ENCODE data around the gene PLEKHB2. TPM values are rescaled to one million over a fixed set of nuclear protein-coding genes. Genes with fewer than 3 reads are reported as not detected.
A peak's percentile ranks its signal among the peaks of the same experiment; 100 is the strongest.
"Not testable (repeated sequence)": the region's sequence is repeated elsewhere in the genome, so short reads cannot be mapped to it uniquely, and the experiment has no call there.

The PLEKHB2 gene
- polyA plus RNA-seq, 2 of the 4 experiments (the other 2 are of a cell fraction), result 57.5 to 76.6 TPM

DNA sequence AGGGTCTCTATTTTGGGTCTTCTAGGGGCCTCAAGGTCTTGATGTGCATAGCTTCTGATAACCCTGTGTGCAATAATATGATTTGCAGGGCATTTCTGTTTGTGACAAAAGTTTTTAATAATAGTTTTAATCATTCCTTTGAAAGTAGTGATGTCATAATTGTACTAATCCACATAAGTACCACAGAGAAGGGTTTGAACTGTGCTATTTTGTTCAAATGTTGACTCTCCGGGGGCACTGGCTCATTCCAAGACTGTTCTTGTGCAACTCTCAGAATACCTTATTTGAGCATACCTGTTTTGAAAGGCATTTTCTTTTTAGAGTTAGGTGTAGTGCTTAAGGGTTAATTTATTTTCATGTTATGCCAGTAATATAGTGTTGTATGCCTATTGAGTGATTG is 41.6 kb downstream of the PLEKHB2 start:
- DNase-seq (ENCODE audit: low read depth in 1 of 2, low spot score in 1 of 2), result no peak
- H3K4me3 ChIP-seq, result no peak overlapping the region
- H3K9me3 ChIP-seq, result no peaks in the 10 kb centered on the region
- no peaks in the 10 kb centered on the region for H3K4me1 ChIP-seq
- no peak for TF ChIP-seq BHLHE40 (IDR thresholded peaks at IDR 0.05; ENCODE audit: low read depth, low read length)
- TF ChIP-seq JUNB (IDR thresholded peaks at IDR 0.05), result no peak
- no peak for TF ChIP-seq RNF2 (IDR thresholded peaks at IDR 0.05; ENCODE audit: borderline replicate concordance, low read depth)
- no peak for TF ChIP-seq CEBPB (IDR thresholded peaks at IDR 0.05)
- no peak for TF ChIP-seq RAD21 (conservative IDR thresholded peaks at IDR 0.05 in 1 of 2, IDR thresholded peaks at IDR 0.05 in 1 of 2)
- TF ChIP-seq POLR2AphosphoS2 (conservative IDR thresholded peaks at IDR 0.05; ENCODE audit: low read length), result no peak
- WGBS (ENCODE audit: missing lambda C conversion rate), result 90% methylated on average over 1 of the region's 1 CpG
- no peak overlapping the region for H3K4me2 ChIP-seq
- ATAC-seq, result no peak
- FAIRE-seq, result no peak
- POLR2A ChIA-PET, result no interaction called here
- no peak overlapping the region for H3K27ac ChIP-seq
- CTCF ChIA-PET, result interaction anchor here (0.5 kb wide), 1 partner anchor 30 kb away, joined by 3 read pairs; no protein-coding TSS in a partner anchor

DNA sequence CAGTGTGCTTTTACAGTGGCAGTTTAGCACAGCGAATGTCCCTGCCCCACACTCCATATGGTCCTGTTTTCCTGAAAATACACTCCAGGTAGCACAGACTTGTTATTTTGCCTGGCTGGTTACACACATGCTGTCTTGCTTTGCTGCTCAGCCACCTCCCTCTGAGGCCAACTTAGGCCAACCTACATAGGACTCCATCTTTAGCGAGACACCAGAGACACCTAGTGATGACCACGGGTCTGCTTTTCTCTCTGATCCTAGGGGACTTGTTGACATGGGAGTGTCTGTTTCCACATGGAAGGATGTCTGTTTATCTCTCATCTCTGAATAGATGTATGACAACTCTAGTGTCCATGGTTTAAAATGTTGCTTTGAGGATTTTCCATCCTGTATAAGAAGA is 43.3 kb downstream of the PLEKHB2 start:
- no peak for TF ChIP-seq BHLHE40 (IDR thresholded peaks at IDR 0.05; ENCODE audit: low read depth, low read length)
- peak in 1 of 2 experiments; percentile 16; a peak in 1 of 5 replicates for TF ChIP-seq RAD21 (conservative IDR thresholded peaks at IDR 0.05 in 1 of 2, IDR thresholded peaks at IDR 0.05 in 1 of 2)
- TF ChIP-seq, protein P1, sequence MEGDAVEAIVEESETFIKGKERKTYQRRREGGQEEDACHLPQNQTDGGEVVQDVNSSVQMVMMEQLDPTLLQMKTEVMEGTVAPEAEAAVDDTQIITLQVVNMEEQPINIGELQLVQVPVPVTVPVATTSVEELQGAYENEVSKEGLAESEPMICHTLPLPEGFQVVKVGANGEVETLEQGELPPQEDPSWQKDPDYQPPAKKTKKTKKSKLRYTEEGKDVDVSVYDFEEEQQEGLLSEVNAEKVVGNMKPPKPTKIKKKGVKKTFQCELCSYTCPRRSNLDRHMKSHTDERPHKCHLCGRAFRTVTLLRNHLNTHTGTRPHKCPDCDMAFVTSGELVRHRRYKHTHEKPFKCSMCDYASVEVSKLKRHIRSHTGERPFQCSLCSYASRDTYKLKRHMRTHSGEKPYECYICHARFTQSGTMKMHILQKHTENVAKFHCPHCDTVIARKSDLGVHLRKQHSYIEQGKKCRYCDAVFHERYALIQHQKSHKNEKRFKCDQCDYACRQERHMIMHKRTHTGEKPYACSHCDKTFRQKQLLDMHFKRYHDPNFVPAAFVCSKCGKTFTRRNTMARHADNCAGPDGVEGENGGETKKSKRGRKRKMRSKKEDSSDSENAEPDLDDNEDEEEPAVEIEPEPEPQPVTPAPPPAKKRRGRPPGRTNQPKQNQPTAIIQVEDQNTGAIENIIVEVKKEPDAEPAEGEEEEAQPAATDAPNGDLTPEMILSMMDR (IDR thresholded peaks at IDR 0.05), result 0 out of 3 replicates have a peak, but pooled peaks have one; percentile 6
- no peak for TF ChIP-seq EHMT2 (IDR thresholded peaks at IDR 0.05; ENCODE audit: low read depth)
- H3K4me3 ChIP-seq, result no peak overlapping the region
- peak in 1 of 2 experiments; percentile 42 for DNase-seq (ENCODE audit: low read depth in 1 of 2, low spot score in 1 of 2)
- ATAC-seq, result peak in 1 of 2 experiments; percentile 18; a peak in 1 of 6 replicates
- no peak overlapping the region for H3K27ac ChIP-seq
- H3K4me2 ChIP-seq, result no peak overlapping the region
- WGBS (ENCODE audit: missing lambda C conversion rate), result 63% methylated on average over 3 of the region's 3 CpGs
- ChIA-PET CTCF (interaction anchor here (0.8 to 1.2 kb wide), 2 partner anchors 8 to 345 kb away, joined by 3 to 4 read pairs; no protein-coding TSS in a partner anchor), POLR2A (no interaction called here)
- H3K4me1 ChIP-seq, result no peaks in the 10 kb centered on the region
- no peak for FAIRE-seq
- H3K9me3 ChIP-seq, result no peaks in the 10 kb centered on the region

DNA sequence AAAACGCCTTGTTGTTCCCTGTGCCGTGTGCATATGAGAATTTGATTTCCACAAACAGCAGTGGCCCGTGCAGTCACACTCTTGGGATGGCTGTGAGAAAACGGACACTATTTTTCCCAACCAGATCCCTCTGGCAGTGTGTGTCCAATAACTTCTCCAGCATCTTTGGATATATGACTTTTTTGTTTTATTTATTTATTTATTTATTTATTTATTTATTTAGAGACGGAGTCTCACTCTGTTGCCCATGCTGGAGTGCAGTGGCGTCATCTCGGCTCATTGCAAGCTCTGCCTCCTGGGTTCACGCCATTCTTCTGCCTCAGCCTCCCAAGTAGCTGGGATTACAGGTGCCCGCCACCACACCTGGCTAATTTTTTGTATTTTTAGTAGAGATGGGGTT is 45.0 kb downstream of the PLEKHB2 start:
- WGBS (ENCODE audit: missing lambda C conversion rate), result 96% methylated on average over 9 of the region's 9 CpGs
- CTCF ChIA-PET; H3K27ac ChIP-seq; ATAC-seq; H3K4me2 ChIP-seq; H3K4me1 ChIP-seq; DNase-seq (ENCODE audit: low read depth in 1 of 2, low spot score in 1 of 2); FAIRE-seq; H3K9me3 ChIP-seq; H3K4me3 ChIP-seq; POLR2A ChIA-PET: not testable (repeated sequence)
- peak; percentile 90 for TF ChIP-seq ZC3H11A (IDR thresholded peaks at IDR 0.05)

DNA sequence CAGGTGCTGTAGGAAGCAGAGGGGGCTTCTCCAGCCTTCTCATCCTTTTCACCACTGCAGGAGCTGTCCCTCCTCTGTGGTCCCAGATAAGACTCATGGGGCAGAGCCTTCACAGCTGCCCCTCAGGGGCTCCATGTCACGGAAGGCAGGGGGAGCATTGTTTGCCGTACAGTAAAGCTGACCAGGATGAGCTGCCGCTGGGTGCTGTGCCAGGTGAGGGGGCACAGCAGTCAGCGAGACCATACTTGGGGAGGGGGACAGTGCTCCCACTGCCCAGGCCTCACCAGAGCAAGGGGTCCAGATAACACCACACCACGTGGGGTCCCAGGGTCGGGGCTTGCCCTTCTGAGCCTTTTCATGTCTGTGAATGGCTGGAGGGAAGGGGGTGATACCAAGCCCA is 46.3 kb downstream of the PLEKHB2 start:
- CTCF ChIA-PET, result interaction anchor here (1.4 to 3.9 kb wide), 4 partner anchors 8 to 521 kb away, joined by 3 to 26 read pairs (median 4); no protein-coding TSS in a partner anchor
- Histone ChIP-seq H3K4me2 (no peak overlapping the region), H3K9me3 (no peaks in the 10 kb centered on the region), H3K4me3 (no peak overlapping the region), H3K4me1 (no peaks in the 10 kb centered on the region), H3K27ac (no peak overlapping the region)
- no peak for DNase-seq (ENCODE audit: low read depth in 1 of 2, low spot score in 1 of 2)
- 91% methylated on average over 3 of the region's 6 CpGs for WGBS (ENCODE audit: missing lambda C conversion rate)
- TF ChIP-seq RARB (CRISPR knock-in tag; IDR thresholded peaks at IDR 0.05) (no peak), MYC (IDR thresholded peaks at IDR 0.05; ENCODE audit: borderline replicate concordance, low read length) (no peak), CEBPB (IDR thresholded peaks at IDR 0.05) (no peak), ZFP36 (IDR thresholded peaks at IDR 0.05; ENCODE audit: borderline replicate concordance, partially characterized antibody) (no peak), JUN (IDR thresholded peaks at IDR 0.05) (no peak), HEYL (CRISPR knock-in tag; IDR thresholded peaks at IDR 0.05) (no peak), RCOR1 (IDR thresholded peaks at IDR 0.05; ENCODE audit: low read depth, low read length) (no peak)
- TF ChIP-seq, protein P2, sequence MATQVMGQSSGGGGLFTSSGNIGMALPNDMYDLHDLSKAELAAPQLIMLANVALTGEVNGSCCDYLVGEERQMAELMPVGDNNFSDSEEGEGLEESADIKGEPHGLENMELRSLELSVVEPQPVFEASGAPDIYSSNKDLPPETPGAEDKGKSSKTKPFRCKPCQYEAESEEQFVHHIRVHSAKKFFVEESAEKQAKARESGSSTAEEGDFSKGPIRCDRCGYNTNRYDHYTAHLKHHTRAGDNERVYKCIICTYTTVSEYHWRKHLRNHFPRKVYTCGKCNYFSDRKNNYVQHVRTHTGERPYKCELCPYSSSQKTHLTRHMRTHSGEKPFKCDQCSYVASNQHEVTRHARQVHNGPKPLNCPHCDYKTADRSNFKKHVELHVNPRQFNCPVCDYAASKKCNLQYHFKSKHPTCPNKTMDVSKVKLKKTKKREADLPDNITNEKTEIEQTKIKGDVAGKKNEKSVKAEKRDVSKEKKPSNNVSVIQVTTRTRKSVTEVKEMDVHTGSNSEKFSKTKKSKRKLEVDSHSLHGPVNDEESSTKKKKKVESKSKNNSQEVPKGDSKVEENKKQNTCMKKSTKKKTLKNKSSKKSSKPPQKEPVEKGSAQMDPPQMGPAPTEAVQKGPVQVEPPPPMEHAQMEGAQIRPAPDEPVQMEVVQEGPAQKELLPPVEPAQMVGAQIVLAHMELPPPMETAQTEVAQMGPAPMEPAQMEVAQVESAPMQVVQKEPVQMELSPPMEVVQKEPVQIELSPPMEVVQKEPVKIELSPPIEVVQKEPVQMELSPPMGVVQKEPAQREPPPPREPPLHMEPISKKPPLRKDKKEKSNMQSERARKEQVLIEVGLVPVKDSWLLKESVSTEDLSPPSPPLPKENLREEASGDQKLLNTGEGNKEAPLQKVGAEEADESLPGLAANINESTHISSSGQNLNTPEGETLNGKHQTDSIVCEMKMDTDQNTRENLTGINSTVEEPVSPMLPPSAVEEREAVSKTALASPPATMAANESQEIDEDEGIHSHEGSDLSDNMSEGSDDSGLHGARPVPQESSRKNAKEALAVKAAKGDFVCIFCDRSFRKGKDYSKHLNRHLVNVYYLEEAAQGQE (IDR thresholded peaks at IDR 0.05), result no peak
- TF ChIP-seq, protein P3, sequence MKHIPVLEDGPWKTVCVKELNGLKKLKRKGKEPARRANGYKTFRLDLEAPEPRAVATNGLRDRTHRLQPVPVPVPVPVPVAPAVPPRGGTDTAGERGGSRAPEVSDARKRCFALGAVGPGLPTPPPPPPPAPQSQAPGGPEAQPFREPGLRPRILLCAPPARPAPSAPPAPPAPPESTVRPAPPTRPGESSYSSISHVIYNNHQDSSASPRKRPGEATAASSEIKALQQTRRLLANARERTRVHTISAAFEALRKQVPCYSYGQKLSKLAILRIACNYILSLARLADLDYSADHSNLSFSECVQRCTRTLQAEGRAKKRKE (CRISPR knock-in tag; IDR thresholded peaks at IDR 0.05; ENCODE audit: low read depth), result no peak
- TF ChIP-seq, protein P4, sequence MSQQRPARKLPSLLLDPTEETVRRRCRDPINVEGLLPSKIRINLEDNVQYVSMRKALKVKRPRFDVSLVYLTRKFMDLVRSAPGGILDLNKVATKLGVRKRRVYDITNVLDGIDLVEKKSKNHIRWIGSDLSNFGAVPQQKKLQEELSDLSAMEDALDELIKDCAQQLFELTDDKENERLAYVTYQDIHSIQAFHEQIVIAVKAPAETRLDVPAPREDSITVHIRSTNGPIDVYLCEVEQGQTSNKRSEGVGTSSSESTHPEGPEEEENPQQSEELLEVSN (IDR thresholded peaks at IDR 0.05; ENCODE audit: borderline replicate concordance, low read depth), result no peak
- POLR2A ChIA-PET, result no interaction called here
- FAIRE-seq, result no peak
- ATAC-seq, result no peak

Data from A549 (cell line).